Kasumi-1 (cell line): ENCODE data around the gene TPRX2.
A peak's percentile ranks its signal among the peaks of the same experiment; 100 is the strongest.
"Not testable (repeated sequence)": the region's sequence is repeated elsewhere in the genome, so short reads cannot be mapped to it uniquely, and the experiment has no call there.

Source experiments
- DNase-seq, 2 experiments: peaks; one replicate each; lab custom pipeline; 2025; lab: John Stamatoyannopoulos, UW

TPRX2 gene

GRCh38 chr19:47858646-47859285 lies at the start of gene TPRX2:
TPRX2 (plus strand) TSS chr19:47859235; CDS start chr19:47859247, 12 bp downstream.
- DNase-seq, result not testable (repeated sequence)

DNA sequence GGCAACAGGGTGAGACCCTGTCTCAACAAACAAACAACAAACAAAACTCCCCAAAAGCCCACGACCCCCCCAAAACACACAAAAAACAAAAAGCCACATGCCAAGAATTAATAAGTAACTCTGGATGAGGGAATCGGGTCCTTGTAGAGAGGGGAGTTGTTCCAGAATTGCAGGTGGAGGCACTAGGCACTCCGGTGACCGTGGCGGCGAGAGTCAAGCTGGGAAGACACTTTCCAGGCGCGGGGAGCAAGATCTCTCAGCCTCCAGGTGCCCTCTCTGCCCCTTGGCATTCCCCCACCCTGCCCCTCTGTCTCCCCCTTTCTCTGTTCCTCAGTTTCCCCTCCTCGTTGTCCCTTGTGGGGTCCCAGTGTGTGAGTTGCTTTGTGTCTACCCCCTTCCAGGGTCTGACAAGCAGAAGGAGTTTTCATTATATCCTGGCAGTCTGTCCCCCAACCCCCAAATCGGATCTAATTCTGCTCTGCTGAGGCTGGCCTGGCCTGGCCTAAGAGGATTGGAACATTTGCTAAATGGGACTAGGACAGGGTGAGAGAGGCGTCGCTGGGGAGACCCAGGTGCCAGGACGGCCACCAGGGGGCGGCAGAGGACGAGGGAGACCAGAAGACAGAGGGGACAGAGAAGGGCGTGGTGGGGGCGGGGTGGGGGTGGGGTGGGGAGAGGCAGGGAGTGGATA lies 45.6 kb upstream of the TPRX2 start:
- DNase-seq, result peak; percentile 61 to 66

DNA sequence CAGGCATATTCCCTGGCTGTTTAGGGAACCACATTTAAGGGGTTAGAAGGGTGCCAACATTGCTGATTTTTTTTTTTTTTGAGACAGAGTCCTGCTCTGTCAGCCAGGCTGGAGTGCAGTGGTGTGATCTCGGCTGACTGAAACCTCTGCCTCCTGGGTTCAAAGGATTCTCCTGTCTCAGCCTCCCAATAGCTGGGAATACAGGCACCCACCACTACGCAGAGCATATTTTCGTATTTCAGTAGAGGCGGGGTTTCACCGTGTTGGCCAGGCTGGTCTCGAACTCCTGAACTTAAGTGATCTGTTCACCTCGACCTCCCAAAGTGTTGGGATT lies 45.1 kb upstream of the TPRX2 start:
- DNase-seq, result no peak

DNA sequence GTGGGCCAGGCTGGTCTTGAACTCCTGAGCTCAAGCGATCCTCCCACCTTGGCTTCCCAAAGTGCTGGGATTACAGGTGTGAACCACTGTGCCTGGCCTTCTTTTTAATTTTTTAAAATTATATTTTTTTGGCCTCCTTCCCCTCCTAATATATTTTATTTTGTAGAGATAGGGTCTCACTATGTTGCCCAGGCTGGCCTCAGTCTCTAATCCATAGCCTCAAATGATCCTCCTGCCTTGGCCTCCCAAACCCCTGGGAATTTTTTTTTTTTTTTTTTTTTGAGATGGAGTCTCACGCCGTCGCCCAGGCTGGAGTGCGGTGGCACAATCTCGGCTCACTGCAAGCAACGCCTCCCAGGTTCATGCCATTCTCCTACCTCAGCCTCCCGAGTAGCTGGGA lies 42.8 kb upstream of the TPRX2 start:
- DNase-seq, result not testable (repeated sequence)

DNA sequence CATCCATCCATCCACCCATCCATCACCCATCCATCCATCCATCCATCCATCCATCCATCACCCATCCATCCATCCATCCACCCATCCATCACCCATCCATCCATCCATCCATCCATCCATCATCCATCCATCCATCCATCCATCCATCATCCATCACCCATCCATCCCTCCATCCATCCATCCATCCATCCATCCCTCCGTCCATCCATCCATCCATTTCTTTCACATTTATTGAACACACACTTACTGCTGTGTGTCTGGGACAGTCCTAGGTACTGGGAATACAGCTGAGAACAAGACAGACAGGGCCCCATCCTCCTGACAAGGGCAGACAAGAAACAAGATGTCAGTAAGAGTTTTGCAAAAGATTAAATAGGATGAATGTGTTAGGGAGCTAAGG lies 40.8 kb upstream of the TPRX2 start:
- not testable (repeated sequence) for DNase-seq

DNA sequence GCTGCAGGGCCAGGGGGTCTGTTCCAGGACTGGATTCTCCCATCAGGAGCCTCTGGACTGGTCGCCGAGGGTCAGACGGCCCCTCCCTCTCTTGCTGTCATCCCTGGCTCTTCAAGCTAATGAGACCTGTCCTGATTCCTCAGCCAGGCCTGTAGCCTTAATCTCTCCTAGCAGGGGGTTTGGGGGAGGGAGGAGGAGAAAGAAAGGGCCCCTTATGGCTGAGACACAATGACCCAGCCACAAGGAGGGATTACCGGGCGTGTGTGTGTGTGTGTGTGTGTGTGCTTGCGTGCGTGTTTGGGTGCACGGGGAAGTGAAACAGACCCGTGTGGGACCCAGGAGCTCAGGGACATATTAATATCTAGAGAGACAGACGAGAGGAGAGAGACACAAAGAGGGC lies 39.2 kb upstream of the TPRX2 start:
- no peak for DNase-seq

DNA sequence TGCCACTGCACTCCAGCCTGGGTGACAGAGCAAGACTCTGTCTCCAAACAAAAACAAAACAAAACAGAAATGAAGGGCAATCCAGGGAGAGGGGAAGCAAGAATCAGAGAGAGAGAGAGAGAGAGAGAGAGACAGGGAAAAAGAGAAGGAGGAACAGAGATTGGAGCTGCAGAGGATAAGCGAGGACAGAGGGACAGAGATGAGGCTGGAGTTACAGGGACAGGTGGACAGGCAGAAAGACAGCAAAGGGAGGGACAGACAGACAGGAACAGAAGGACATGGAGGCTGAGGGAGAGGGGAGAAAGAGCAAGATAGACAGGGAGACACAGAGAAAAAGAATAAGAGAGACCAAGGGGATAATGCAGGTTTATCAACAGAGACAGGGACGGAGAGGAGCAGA lies 38.6 kb upstream of the TPRX2 start:
- DNase-seq, result no peak

DNA sequence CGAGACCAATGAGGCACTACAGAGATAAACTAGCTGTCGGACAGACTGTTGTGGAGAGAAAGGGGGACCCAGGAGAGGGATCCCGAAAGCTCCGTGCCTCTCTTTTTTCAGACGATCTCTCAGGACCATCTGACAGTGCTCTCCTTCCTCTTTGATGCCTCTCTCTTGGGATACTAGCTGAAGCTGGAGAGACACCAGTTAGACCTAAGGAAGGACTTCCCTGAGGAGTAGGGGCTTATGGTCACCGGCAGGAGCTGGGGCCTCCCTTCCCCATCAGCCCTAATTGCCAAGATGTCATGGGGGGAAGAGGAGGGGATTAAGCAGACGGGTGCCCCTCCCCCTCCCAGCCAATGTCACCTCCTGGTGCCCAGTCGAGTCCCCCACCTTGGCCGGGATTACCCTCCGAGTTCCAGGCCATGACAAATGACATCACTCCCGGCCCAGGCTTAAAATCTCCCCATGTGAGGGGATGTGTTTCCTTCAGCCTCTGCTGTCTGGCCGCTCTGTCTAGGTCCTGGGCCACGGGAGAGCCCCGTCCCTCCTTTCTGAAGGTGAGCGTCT lies 37.5 kb upstream of the TPRX2 start, which contains the start of gene CRX:
Gene CRX (plus strand): TSS at position 478 of the 561 bp plus-strand sequence. CDS start 12,507 bp downstream, outside the sequence.
- DNase-seq, result no peak

DNA sequence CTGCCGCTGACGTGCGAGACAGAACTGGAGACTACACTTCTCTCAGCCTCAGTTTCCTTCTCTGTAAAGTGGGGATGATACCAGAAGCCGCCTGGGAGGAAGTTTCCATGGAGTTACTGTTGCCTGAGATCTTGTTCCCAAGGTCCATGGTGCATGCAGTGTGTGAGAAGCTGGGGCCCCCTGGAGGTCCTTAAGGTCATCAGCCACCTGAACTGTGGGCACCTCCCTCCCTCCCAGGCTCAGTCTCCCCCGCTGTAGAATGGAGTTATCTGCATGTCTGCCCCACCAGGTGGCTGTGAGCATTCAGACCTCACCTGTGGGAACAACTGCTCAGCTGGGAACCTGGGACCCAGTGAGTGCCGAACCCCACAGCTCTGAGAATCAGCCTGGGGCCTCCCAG lies 34.6 kb upstream of the TPRX2 start:
- no peak for DNase-seq

DNA sequence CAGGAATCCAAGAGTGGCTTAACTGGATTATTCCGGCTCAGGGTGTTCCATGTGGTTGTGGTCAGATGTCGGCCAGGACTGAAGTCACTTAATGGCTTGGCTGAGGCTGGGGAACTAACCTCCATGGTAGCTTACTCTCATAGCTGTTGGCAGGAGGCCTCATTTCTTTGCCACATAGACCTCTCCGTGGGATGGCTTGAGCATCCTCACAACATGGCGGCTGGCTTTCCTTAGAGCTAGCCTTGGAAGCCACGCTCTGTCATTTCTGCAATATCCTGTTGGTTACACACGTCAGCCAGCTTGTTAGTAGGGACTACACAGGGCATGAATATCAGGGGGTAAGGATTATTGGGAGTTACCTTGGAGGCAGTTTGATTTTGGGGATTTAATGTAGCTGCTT lies 32.2 kb upstream of the TPRX2 start:
- no peak for DNase-seq

DNA sequence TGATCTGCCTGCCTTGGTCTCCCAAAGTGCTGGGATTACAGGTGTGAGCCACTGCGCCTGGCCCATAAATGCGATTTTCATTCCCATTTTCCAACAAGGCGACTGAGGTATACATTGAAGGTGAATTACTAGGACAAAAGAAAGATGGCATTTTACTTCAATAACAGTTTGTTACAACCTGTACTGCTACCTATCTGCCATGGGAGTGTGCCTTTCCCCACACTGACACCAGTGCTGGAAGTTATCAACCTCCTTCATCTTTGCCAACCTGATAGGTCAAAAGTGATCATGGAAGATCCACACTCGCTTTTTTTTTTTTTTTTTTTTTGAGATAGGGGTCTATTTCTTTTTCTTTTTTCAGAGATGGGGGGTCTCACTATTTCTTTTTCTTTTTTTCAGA lies 26.3 kb upstream of the TPRX2 start:
- DNase-seq, result no peak

DNA sequence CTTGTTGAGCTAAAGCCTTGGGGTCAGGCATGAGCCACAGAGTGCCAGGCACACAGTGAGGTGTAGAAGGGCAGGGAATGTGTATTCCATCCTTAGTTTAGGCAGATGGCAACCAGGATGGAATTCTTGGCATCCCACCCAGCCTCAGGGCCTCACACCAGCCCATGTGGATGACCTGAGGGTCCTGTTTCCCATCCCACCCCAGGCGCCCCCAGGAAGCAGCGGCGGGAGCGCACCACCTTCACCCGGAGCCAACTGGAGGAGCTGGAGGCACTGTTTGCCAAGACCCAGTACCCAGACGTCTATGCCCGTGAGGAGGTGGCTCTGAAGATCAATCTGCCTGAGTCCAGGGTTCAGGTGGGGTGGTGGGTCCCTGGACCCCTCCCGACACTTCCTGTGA lies 23.0 kb upstream of the TPRX2 start:
- DNase-seq, result no peak

- DNase-seq, result no peak
Observed at GRCh38 chr19:47839411-47839810, 19.6 kb upstream of the TPRX2 start.

DNA sequence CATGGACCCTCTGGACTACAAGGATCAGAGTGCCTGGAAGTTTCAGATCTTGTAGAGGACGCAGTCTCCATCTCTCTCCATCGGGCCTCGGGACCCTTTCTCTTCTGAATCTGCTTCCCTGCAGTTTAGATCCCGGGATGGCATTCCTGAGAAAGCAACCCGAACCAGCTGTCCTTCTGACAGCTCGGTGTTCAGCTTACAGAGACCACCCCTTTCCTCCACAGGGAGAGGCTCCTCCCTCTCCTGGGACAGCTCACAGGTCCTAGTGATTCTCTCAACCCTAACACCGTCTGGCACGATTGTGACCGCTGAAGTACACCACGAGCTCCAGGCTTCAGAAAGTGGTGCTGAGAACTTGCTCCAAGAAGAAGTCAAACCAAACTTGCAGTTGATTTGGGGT lies 19.1 kb upstream of the TPRX2 start:
- no peak for DNase-seq

DNA sequence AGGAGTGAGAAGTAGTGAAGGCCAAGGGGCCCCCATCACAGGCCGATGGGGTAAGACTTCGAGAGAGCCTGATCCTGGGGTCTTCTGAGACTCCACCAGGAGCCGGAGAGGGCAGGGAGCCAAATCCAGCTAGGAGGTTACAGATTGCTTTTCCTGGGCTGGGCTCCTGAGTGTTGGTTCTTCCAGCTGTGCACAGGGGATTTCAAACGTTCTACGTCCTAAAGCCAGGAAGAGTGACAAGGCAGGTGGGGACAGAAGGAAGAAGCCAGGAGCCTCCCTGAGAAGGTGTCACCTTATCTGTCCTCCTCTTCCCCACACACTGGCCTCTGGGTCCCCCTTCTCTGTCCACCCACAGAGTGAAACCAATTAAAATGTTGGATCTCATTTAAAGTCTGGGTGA lies 16.1 kb upstream of the TPRX2 start:
- no peak for DNase-seq

DNA sequence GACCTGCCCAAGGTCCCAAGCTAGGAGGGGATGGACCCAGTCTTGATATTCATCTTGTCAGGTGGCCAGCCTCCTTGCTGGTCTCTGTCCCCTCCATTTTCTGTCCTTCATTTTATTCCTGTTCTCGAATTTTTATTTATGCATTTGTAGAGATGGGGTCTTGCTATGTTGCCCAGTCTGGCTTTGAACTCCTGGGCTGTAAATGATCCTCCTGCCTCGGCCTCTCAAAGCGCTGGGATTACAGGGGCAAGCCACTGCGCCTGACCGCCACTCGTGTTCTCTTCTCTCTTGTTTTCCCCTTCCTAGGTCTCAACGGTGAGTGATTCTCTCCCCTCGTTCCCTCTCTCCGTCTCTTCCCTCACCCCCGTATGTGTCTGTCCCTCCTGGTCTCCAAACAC lies 10.6 kb upstream of the TPRX2 start:
- DNase-seq, result no peak

DNA sequence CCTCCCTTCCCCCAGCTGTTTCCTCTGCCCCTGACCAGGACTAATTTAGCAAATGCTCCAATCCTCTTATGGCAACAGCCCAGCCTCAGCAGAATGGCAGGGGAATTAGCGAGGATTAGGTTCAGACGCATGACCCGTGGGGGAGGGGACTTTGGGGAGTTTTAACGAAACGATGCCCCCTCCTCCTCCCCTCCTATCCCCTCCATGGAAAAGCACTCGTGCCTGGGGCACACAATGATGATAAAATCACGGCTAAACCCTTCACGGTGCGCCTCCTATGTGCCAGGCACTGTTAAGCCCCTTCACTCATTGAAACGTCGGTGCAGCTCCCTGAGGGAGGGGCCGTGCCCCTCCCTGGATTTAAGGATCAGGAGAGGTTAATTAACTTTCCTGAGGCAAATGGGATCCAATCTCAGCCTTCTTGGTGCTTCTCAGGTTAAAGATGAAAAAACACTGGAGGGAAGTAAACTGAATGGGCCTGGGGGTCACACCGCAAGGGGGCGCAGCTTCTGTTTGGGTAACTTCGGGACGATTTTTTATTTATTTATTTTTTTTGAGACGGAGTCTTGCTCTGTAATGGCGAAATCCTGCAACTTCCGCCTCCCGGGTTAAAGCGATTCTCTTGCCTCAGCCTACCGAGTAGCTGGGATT lies 10.1 kb upstream of the TPRX2 start:
- DNase-seq, result no peak

GRCh38 chr19:47853003-47853402 lies 6.0 kb upstream of the TPRX2 start:
- DNase-seq, result no peak

- DNase-seq, result no peak
Observed at GRCh38 chr19:47854459-47854858, 4.6 kb upstream of the TPRX2 start.

DNA sequence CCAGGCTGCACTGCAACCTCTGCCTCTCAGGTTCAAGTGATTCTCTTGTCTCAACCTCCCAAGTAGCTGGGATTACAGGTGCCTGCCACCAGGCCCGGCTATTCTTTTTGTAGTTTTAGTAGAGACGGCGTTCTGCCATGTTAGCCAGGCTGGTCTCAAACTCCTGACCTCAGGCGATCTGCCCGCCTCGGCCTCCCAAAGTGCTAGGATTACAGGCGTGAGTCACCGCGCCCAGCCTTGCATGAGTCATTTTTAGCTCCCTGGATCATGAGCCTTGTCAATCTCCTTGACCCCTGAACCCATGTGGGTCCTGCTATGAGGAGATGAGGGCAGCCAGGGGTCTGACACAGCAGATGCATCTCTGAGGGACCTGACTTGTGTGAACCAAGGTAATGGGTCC lies 804 bp upstream of the TPRX2 start:
- DNase-seq, result not testable (repeated sequence)

GRCh38 chr19:47859838-47860237 lies 803 bp downstream of the TPRX2 start:
- DNase-seq, result not testable (repeated sequence)

DNA sequence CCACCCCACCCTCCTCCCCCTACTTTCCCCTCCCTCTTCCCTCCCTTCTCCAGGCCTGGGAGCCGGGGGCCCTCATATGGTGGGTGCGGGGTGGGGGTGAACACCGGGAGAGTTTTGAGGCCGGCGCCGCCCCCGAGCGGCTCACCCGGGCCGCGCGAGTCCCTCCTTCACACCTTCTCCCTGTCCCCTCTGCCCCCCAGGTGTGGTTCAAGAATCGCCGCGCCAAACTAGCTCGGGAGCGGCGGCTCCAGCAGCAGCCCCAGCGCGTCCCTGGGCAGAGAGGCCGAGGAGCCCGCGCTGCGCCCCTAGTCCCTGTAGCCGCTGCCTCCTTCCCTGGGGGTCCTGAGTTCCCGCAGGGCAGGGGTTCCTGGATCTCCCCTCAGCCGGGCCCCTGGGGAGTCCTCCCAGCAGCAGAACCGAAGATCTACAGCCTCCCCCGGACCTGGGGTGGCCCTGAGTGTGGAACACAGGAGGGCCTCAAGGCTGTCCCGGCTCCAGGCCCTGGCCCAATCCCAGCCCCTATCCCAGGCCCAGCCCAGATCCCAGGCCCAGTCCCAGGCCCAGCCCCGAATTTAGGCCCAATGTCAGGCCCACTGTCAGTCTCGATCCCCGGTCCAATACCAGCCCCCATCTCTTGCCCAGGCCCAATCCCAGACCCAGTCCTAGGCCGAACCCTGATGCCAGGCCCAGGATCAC lies 1.7 kb downstream of the TPRX2 start:
- DNase-seq, result no peak
